OCI-LY3 (cell line): ENCODE results near the gene CHD3.

ENCODE experiments used
- H2AFZ ChIP-seq: fragments of 200-600, 300-600 bp; shearing (Covaris generic); 2 replicates; pipeline ENCODE4 v1.6.0; 2014; ENCODE audit warnings: antibody characterized with exemption, low read depth, low read length
- H3K27ac ChIP-seq: fragments of 200-600, 300-600 bp; sonication (generic); 2 replicates; pipeline ENCODE4 v1.5.1; 2014; ENCODE audit warnings: mild to moderate bottlenecking, low read length, moderate library complexity, mixed read lengths
- H3K27me3 ChIP-seq: fragments of 200-600, 300-600 bp; sonication (generic); 2 replicates; pipeline ENCODE4 v1.6.1; 2014; ENCODE audit warnings: low read depth, low read length, mixed read lengths
- H3K36me3 ChIP-seq: fragments of 200-600, 300-600 bp; sonication (generic); replicated peaks from 2 replicates; pipeline ENCODE3; 2014; ENCODE audit warnings: low read depth, low read length, mixed read lengths
- H3K4me1 ChIP-seq: fragments of 300-600, 200-600 bp; sonication (generic); 2 replicates; pipeline ENCODE4 v1.6.1; 2014; ENCODE audit warnings: low read length, mixed read lengths
- H3K4me2 ChIP-seq: fragments of 200-600, 300-600 bp; sonication (generic); 2 replicates; pipeline ENCODE4 v1.6.1; 2014; ENCODE audit warnings: low read length, mixed read lengths
- H3K4me3 ChIP-seq: fragments of 300-600, 200-600 bp; sonication (generic); 2 replicates; pipeline ENCODE4 v1.5.1; 2014; ENCODE audit warnings: antibody characterized with exemption, mild to moderate bottlenecking, low read length, moderate library complexity
- H3K79me2 ChIP-seq: fragments of 300-600, 200-600 bp; shearing (Covaris generic); 2 replicates; pipeline ENCODE4 v1.6.1; 2014; ENCODE audit warnings: mild to moderate bottlenecking, low read length, mixed read lengths
- H3K9ac ChIP-seq: fragments of 300-600, 200-600 bp; shearing (Covaris generic); 2 replicates; pipeline ENCODE4 v1.6.0; 2014; ENCODE audit warnings: mild to moderate bottlenecking, low read length, moderate library complexity
- H3K9me3 ChIP-seq: fragments of 200-600, 300-600 bp; shearing (Covaris generic); 2 replicates; pipeline ENCODE4 v1.6.1; 2014; ENCODE audit warnings: low read length, mixed read lengths; ENCODE audit not compliant: insufficient read depth
- H4K20me1 ChIP-seq: fragments of 200-600, 300-600 bp; sonication (generic); 2 replicates; pipeline ENCODE4 v1.6.1; 2016; ENCODE audit warnings: low read length, mixed read lengths; ENCODE audit not compliant: insufficient read depth
- CTCF ChIP-seq: fragments of 200-600, 300-600 bp; sonication (generic); IDR thresholded peaks from 2 replicates; pipeline ENCODE4 v1.5.1; 2014; ENCODE audit warnings: antibody characterized with exemption, low read length, low read depth
- EZH2phosphoT487 ChIP-seq: fragments of 200-600 bp; shearing (Covaris generic); IDR thresholded peaks from 2 replicates; pipeline ENCODE4 v1.6.1; 2018; ENCODE audit warnings: antibody characterized with exemption, mixed run types, low read depth

Gene CHD3

GRCh38 chr17:7915179-7915610 is 26.6 kb downstream of the CHD3 start:
- Histone ChIP-seq H3K9ac (peak overlapping the region; percentile 73), H3K27ac (peak overlapping the region; percentile 72; the same call in 1 of the 2 replicates)

DNA sequence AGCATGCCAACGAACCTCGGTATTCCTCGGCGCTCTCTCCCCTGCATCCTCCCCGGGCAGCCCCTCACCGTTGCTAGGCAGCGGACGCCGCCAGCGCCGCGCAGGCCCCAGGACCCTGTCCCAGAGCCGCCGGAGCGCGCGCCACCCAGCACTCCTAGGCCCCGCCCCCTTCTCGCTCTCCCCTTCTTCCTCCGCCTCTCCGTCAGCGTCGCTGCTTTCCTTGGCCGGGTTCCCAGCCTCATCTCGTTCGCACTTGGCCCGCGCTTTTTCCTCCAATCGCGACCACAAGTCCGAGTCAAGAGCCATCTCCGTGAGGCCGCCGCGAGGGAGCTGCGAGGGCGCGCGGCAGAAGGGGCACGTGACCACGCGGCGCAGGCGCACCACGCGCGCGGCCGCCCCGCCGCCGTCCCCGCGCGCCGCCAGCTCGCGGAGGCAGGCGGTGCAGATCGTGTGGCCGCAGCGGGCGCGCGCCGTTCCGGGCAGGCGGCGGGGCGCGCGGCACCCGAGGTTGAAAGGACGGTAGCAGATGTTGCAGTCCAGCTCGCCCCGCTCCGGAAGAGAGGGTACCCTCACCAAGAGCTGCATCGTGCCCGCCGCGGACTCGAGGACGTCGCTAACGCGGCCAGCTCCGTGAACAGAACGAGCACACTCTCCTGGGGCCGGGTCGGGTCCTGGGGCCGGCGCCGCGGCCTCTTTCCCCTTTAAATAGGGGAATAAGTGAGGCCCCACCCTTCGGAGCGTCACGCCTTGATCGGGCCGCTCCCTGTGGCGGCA is 27.2 kb downstream of the CHD3 start, which contains the start of gene RNF227:
Gene RNF227 (minus strand): TSS at position 679 of the 774 bp plus-strand sequence. CDS start 94 bp downstream, at position 585.
- Histone ChIP-seq H3K4me1 (peaks cover 9% of the 10 kb centered on the region; the same call in 1 of the 2 replicates), H2AFZ (peak within 1 kb of the TSS; percentile 91), H3K27me3 (no peaks in the 10 kb centered on the region), H3K4me2 (peak within 1 kb of the TSS; percentile 100), H3K9me3 (no peaks in the 10 kb centered on the region), H3K79me2 (no peaks in the 10 kb centered on the region), H3K4me3 (peak within 1 kb of the TSS; percentile 97), H3K9ac (peak within 1 kb of the TSS; percentile 73), H3K27ac (peak within 1 kb of the TSS; percentile 72), H4K20me1 (no peaks in the 10 kb centered on the region), H3K36me3 (peaks cover 2% of the 10 kb centered on the region)
- TF ChIP-seq EZH2phosphoT487 (no peak), CTCF (no peak)

More at GRCh38 chr17:7915179-7915610, 26.6 kb downstream of the CHD3 start:
- H3K27me3 ChIP-seq: no peaks in the 10 kb centered on the region
- TF ChIP-seq CTCF: no peak
- no peak for TF ChIP-seq EZH2phosphoT487
- no peaks in the 10 kb centered on the region for H3K9me3 ChIP-seq
- peak overlapping the region; percentile 97 for H3K4me3 ChIP-seq
- no peaks in the 10 kb centered on the region for H3K79me2 ChIP-seq
- peak overlapping the region; percentile 91 for H2AFZ ChIP-seq
- H3K4me1 ChIP-seq: peaks cover 9% of the 10 kb centered on the region; the same call in 1 of the 2 replicates
- H4K20me1 ChIP-seq: no peaks in the 10 kb centered on the region
- peaks cover 2% of the 10 kb centered on the region for H3K36me3 ChIP-seq
- H3K4me2 ChIP-seq: peak overlapping the region; percentile 100

GRCh38 chr17:7916385-7916682 is 27.7 kb downstream of the CHD3 start:
- TF ChIP-seq CTCF (no peak), EZH2phosphoT487 (no peak)
- no peak overlapping the region for H3K9ac ChIP-seq
- H3K9me3 ChIP-seq: no peaks in the 10 kb centered on the region
- H3K4me3 ChIP-seq: peak overlapping the region; percentile 97
- H4K20me1 ChIP-seq: no peaks in the 10 kb centered on the region
- no peaks in the 10 kb centered on the region for H3K79me2 ChIP-seq
- H3K27me3 ChIP-seq: no peaks in the 10 kb centered on the region
- peaks cover 9% of the 10 kb centered on the region; the same call in 1 of the 2 replicates for H3K4me1 ChIP-seq
- H3K36me3 ChIP-seq: peaks cover 2% of the 10 kb centered on the region
- no peak overlapping the region for H2AFZ ChIP-seq
- peak overlapping the region; percentile 69 for H3K4me2 ChIP-seq
- no peak overlapping the region for H3K27ac ChIP-seq

DNA sequence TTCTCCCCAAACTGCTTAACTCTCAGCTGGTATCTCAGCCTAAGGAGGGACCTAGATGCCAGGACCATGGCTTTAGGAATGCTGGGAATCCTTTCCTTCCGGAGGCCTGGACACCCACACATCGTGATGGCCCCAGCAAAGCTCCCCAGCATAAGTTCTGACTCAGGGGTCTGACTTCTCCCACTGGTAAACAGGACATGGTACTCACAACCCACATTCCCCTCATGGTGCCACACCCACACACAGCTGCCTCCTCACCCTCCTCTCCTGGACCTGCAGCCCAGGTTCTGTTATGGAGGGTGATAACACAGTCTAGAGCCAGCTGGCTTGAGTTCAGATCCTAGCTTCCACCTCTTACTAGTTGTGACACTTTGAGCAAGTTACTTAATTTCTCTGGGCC is 28.2 kb downstream of the CHD3 start:
- no peaks in the 10 kb centered on the region for H3K9me3 ChIP-seq
- H3K4me2 ChIP-seq: no peak overlapping the region
- no peaks in the 10 kb centered on the region for H4K20me1 ChIP-seq
- H3K79me2 ChIP-seq: no peaks in the 10 kb centered on the region
- H2AFZ ChIP-seq: no peak overlapping the region
- H3K4me1 ChIP-seq: peaks cover 9% of the 10 kb centered on the region; the same call in 1 of the 2 replicates
- no peak for TF ChIP-seq EZH2phosphoT487
- no peak for TF ChIP-seq CTCF
- no peak overlapping the region for H3K4me3 ChIP-seq
- H3K36me3 ChIP-seq: peaks cover 2% of the 10 kb centered on the region
- H3K27me3 ChIP-seq: no peaks in the 10 kb centered on the region
- H3K9ac ChIP-seq: no peak overlapping the region
- H3K27ac ChIP-seq: no peak overlapping the region
